Spleen (tissue), 11 donors: Measurements from ENCODE around the gene PMM1. TPM values are rescaled to one million over a fixed set of nuclear protein-coding genes. Genes with fewer than 3 reads are reported as not detected.

Source experiments
- DNase-seq: peaks from one replicate; pipeline ENCODE4 v3.0.0-alpha.2; 2020
- H3K27ac ChIP-seq, 8 donors: fragments of 200-600 bp; sonication (generic) in 7 of 8; 1 replicate in 4 of 8; 2 replicates in 4 of 8; pipeline versions ENCODE4 v1.5.0 to v1.8.0; 2016 to 2021; ENCODE audit warnings: inconsistent platforms in 4 of 8, mild to moderate bottlenecking in 4 of 8, moderate library complexity in 1 of 8
- H3K27me3 ChIP-seq, 7 donors: fragments of 200-600 bp; sonication (generic) in 6 of 7; replicated peaks in 1 of 7; 1 replicate in 4 of 7; 2 replicates in 3 of 7; pipeline versions ENCODE4 v1.5.0 to v1.8.0; 2016 to 2021; ENCODE audit warnings: inconsistent platforms in 3 of 7, mild to moderate bottlenecking in 1 of 7
- H3K36me3 ChIP-seq, 6 donors: fragments of 200-600 bp; sonication (generic) in 5 of 6; 1 replicate in 4 of 6; 2 replicates in 2 of 6; pipeline versions ENCODE4 v1.5.0 to v1.8.0; 2016 to 2021; ENCODE audit warnings: inconsistent platforms in 2 of 6
- H3K4me1 ChIP-seq, 6 donors: fragments of 200-600 bp; sonication (generic) in 5 of 6; 1 replicate in 3 of 6; 2 replicates in 3 of 6; pipeline versions ENCODE4 v1.5.0 to v1.8.0; 2016 to 2021; ENCODE audit warnings: inconsistent platforms in 3 of 6
- H3K4me3 ChIP-seq, 8 donors: fragments of 200-600 bp; sonication (generic) in 7 of 8; 1 replicate in 4 of 8; 2 replicates in 4 of 8; pipeline versions ENCODE4 v1.5.0 to v1.8.0; 2016 to 2021; ENCODE audit warnings: inconsistent platforms in 4 of 8, mild to moderate bottlenecking in 4 of 8, moderate library complexity in 2 of 8
- H3K9me3 ChIP-seq, 8 donors: fragments of 200-600 bp; sonication (generic) in 7 of 8; 1 replicate in 4 of 8; 2 replicates in 4 of 8; pipeline versions ENCODE4 v1.5.0 to v1.8.0; 2016 to 2021; ENCODE audit warnings: inconsistent platforms in 4 of 8
- POLR2A ChIP-seq, 3 donors: fragments of 450-650 bp; IDR thresholded peaks; one replicate each; pipeline ENCODE4 v1.5.1; 2017; ENCODE audit warnings: antibody characterized with exemption in 3 of 3, mild to moderate bottlenecking in 1 of 3
- POLR2AphosphoS5 ChIP-seq, 3 donors: sonication (generic); formaldehyde crosslinking; IDR thresholded peaks; one replicate each; pipeline ENCODE4 v1.5.1; 2017; ENCODE audit warnings: antibody characterized with exemption in 3 of 3
- WGBS, 5 donors: extraction: QIAGEN DNeasy Blood & Tissue Kit in 3 of 5; methylation state at CpG; one replicate each; pipeline versions ENCODE4 v1.1.5 to v1.1.7; 2013 to 2018; 5-methylcytosine and 5-hydroxymethylcytosine counted together
- intact Hi-C: fragments of 100-400 bp; cut with DNase I; formaldehyde crosslinking; loops from one replicate; pipeline ENCODE4 v1.15.0; 2023; ENCODE audit warnings: low total_unique reads
- polyA plus RNA-seq, 3 donors: library from polyadenylated mRNA; stranded (reverse); fragments of 200-250 nt; gene quantifications; one replicate each; pipeline ENCODE4 v1.2.1, GENCODE V29; 2013
- total RNA-seq, 7 donors: library from RNA; depleted of rRNA in 3 of 7; stranded (reverse); fragments of >200 nt in 3 of 7; fragmentation: NEBNext Ultra II Directional in 4 of 7; extraction: Animal tissue kit (Norgen Biotek cat#: 25700) in 4 of 7; gene quantifications; one replicate each; pipeline versions ENCODE4 v1.1.0 to v1.2.1, GENCODE V29; 2016 to 2021
- TF ChIP-seq, protein P1 (sequence below), 11 experiments: fragments of 200-600 bp in 7 of 11; fragments of 450-650 bp in 4 of 11; sonication (generic) in 4 of 11; IDR thresholded peaks in 8 of 11; conservative IDR thresholded peaks in 3 of 11; 1 replicate in 7 of 11; 2 replicates in 4 of 11; pipeline versions ENCODE4 v1.4.0 to v1.8.0; 2016 to 2021; ENCODE audit warnings: antibody characterized with exemption in 11 of 11, inconsistent platforms in 4 of 11, mild to moderate bottlenecking in 1 of 11
- donor health status: healthy with polysubstance abuse.
- donor health status: DM: no; HTN: no; CAD: no; lungs with moderate emphysema.
- donor health status: DM: no; HTN: no; CAD: no.
- donor health status: Bipolar disorder and iron deficiency.
- donor health status: healthy.
- donor health status: DM: no; HTN: no; CAD: no.
- donor health status: DM: yes; HTN: yes; CAD: no.

PMM1 gene
- total and polyA plus RNA-seq, 10 donors: 15.1 to 25.0 (median 17.0) TPM

DNA sequence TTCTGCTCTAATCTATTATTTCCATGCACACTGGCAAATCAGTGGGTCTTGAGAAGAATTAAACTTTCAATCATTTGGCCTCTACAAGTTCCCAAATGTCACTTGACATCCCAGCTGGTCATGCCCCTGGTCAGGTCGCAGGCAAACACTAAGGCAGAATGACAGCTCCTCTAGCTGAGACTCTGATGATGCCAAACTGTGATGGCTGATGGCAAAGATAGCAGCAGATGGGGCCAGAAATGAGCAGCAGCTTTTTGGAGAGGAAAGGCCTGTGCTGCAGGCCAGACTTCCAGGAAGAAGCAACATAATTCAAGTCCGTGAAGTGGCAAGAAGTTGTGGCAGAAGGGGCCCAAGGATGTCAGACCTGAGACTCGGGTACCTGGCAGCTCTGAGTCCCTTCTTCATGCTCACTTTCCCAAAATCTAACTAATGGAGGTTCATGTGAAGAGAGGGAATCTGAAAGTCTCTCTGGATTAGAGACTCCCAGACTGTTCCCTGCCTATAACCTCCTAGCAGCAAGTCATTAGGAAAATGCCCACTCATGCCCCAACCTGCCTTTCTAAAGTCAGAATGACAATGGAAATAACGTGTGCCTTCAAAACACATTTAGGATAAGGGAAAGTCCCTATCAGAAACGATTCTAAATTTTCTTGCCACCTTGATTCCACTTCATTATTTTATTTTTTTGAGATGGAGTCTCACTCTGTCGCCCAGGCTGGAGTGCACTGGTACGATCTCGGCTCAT lies 9.4 kb upstream of the PMM1 start:
- Histone ChIP-seq H3K9me3 (no peaks in the 10 kb centered on the region), H3K4me3 (no peak overlapping the region), H3K27ac (no peak overlapping the region), H3K36me3 (peaks cover 0 to 60% (median 31%) of the 10 kb centered on the region in 6 donors), H3K4me1 (peaks cover 0 to 18% (median 5%) of the 10 kb centered on the region in 6 donors), H3K27me3 (no peaks in the 10 kb centered on the region)
- WGBS, 5 donors: 88 to 95% (median 91%) methylated on average over 8 of the region's 8 CpGs
- TF ChIP-seq POLR2A (IDR thresholded peaks at IDR 0.05) (no peak), POLR2AphosphoS5 (IDR thresholded peaks at IDR 0.05) (no peak)
- TF ChIP-seq, protein P1, sequence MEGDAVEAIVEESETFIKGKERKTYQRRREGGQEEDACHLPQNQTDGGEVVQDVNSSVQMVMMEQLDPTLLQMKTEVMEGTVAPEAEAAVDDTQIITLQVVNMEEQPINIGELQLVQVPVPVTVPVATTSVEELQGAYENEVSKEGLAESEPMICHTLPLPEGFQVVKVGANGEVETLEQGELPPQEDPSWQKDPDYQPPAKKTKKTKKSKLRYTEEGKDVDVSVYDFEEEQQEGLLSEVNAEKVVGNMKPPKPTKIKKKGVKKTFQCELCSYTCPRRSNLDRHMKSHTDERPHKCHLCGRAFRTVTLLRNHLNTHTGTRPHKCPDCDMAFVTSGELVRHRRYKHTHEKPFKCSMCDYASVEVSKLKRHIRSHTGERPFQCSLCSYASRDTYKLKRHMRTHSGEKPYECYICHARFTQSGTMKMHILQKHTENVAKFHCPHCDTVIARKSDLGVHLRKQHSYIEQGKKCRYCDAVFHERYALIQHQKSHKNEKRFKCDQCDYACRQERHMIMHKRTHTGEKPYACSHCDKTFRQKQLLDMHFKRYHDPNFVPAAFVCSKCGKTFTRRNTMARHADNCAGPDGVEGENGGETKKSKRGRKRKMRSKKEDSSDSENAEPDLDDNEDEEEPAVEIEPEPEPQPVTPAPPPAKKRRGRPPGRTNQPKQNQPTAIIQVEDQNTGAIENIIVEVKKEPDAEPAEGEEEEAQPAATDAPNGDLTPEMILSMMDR (IDR thresholded peaks at IDR 0.05 in 8 of 11, conservative IDR thresholded peaks at IDR 0.05 in 3 of 11): no peak
- peak; percentile 11 for DNase-seq
- intact Hi-C loops: no loop called here

DNA sequence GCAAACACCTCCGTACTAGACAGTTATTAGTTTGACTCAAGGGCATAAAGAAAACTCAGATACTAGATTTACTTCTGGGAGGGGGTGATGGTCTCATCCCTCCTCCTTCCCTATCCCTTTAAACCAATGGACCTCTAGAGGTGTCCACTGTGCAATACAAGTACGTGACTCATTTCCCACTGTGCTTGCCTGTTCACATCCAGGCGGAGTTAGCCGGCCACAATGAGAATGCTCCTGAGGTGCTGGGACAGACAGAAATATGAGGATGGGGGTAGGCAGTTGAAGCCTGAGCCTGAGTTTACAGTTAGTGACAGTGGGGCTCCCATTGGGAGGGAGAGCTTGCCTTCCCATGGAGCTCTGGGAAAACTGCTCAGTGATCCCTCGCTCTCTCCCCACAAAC lies 8.4 kb upstream of the PMM1 start:
- Histone ChIP-seq H3K36me3 (peaks cover 0 to 50% (median 27%) of the 10 kb centered on the region in 6 donors), H3K4me1 (peaks cover 0 to 9% (median 0%) of the 10 kb centered on the region in 6 donors), H3K4me3 (no peak overlapping the region), H3K27me3 (no peaks in the 10 kb centered on the region), H3K27ac (no peak overlapping the region), H3K9me3 (no peaks in the 10 kb centered on the region)
- 86 to 94% (median 92%) methylated on average over 5 of the region's 5 CpGs for WGBS, 5 donors
- intact Hi-C loops: no loop called here
- TF ChIP-seq POLR2AphosphoS5 (IDR thresholded peaks at IDR 0.05) (no peak), POLR2A (IDR thresholded peaks at IDR 0.05) (no peak)
- TF ChIP-seq, protein P1 (IDR thresholded peaks at IDR 0.05 in 8 of 11, conservative IDR thresholded peaks at IDR 0.05 in 3 of 11): no peak
- DNase-seq: peak; percentile 11

GRCh38 chr22:41597635-41597953 lies 8.0 kb upstream of the PMM1 start:
- DNase-seq: no peak
- peaks cover 0 to 45% (median 23%) of the 10 kb centered on the region in 6 donors for H3K36me3 ChIP-seq
- peaks cover 0 to 5% (median 0%) of the 10 kb centered on the region in 6 donors for H3K4me1 ChIP-seq
- WGBS, 5 donors: 78 to 90% (median 88%) methylated on average over 2 of the region's 2 CpGs
- intact Hi-C loops: no loop called here
- TF ChIP-seq, protein P1 (IDR thresholded peaks at IDR 0.05 in 8 of 11, conservative IDR thresholded peaks at IDR 0.05 in 3 of 11): peak in 2 of 11 experiments; percentile 5 to 26
- TF ChIP-seq POLR2A (IDR thresholded peaks at IDR 0.05): no peak
- no peaks in the 10 kb centered on the region for H3K27me3 ChIP-seq
- no peaks in the 10 kb centered on the region for H3K9me3 ChIP-seq
- no peak overlapping the region for H3K27ac ChIP-seq
- no peak overlapping the region for H3K4me3 ChIP-seq

DNA sequence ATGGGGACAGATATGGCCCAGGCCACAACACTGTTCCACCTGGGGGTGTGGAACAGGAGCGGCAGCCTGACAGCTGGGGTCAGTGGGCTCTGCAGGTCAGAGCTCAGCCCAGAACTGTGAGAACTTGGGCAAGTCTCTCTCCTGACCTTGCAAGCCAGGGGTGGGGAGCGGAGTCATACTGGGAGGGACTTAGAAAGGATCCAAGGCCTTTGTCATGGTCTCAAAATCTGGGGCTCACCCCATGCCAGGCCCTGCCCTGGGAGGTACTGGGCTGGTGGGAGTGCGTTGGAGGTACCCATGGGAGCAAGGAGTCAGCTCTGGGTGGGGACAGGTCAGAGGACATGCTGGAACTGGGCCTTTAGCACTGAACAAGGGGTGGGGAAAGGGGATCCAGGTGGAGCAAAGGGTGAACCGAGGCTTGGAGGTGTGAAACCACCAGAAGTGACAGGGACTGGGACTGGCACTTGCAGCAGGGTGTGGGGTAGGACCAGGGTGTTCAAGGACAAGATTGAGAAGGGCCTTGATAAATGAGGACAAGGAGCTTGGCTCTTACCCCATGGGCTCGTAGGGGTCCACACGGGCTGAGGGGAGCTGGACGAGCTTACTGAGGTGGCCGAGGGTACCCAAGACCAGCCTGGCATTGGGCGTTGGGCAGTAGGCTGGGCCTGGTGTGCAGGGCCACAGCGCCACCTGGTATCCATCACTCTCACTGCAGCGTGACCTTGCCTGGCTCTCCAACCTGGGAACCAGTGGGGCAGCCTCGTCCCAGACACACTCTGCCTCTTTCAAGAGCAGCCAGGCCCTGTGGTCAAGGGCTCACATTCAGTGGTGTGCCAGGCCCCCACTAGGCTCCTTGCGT lies 7.4 kb upstream of the PMM1 start:
- Histone ChIP-seq H3K4me1 (peaks cover 0 to 5% (median 0%) of the 10 kb centered on the region in 6 donors), H3K4me3 (no peak overlapping the region), H3K9me3 (no peaks in the 10 kb centered on the region), H3K27me3 (no peaks in the 10 kb centered on the region), H3K36me3 (peaks cover 0 to 39% (median 18%) of the 10 kb centered on the region in 6 donors), H3K27ac (no peak overlapping the region)
- WGBS, 5 donors: 54 to 71% (median 62%) methylated on average over 7 to 13 of the region's 13 CpGs
- DNase-seq: peak; percentile 79
- TF ChIP-seq POLR2AphosphoS5 (IDR thresholded peaks at IDR 0.05) (peak in 2 of 3 donors; percentile 58 to 70), POLR2A (IDR thresholded peaks at IDR 0.05) (no peak)
- TF ChIP-seq, protein P1 (IDR thresholded peaks at IDR 0.05 in 8 of 11, conservative IDR thresholded peaks at IDR 0.05 in 3 of 11): peak; percentile 21 to 78 (median 63)
- intact Hi-C loops: no loop called here
